ENCODE data around the gene TEKT4. TPM values are rescaled to one million over a fixed set of nuclear protein-coding genes. Genes with fewer than 3 reads are reported as not detected.
"Not testable (repeated sequence)": the region's sequence is repeated elsewhere in the genome, so short reads cannot be mapped to it uniquely, and the experiment has no call there.

The TEKT4 gene, protein sequence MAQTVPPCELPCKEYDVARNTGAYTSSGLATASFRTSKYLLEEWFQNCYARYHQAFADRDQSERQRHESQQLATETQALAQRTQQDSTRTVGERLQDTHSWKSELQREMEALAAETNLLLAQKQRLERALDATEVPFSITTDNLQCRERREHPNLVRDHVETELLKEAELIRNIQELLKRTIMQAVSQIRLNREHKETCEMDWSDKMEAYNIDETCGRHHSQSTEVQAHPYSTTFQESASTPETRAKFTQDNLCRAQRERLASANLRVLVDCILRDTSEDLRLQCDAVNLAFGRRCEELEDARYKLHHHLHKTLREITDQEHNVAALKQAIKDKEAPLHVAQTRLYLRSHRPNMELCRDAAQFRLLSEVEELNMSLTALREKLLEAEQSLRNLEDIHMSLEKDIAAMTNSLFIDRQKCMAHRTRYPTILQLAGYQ
- not detected for total RNA-seq

DNA sequence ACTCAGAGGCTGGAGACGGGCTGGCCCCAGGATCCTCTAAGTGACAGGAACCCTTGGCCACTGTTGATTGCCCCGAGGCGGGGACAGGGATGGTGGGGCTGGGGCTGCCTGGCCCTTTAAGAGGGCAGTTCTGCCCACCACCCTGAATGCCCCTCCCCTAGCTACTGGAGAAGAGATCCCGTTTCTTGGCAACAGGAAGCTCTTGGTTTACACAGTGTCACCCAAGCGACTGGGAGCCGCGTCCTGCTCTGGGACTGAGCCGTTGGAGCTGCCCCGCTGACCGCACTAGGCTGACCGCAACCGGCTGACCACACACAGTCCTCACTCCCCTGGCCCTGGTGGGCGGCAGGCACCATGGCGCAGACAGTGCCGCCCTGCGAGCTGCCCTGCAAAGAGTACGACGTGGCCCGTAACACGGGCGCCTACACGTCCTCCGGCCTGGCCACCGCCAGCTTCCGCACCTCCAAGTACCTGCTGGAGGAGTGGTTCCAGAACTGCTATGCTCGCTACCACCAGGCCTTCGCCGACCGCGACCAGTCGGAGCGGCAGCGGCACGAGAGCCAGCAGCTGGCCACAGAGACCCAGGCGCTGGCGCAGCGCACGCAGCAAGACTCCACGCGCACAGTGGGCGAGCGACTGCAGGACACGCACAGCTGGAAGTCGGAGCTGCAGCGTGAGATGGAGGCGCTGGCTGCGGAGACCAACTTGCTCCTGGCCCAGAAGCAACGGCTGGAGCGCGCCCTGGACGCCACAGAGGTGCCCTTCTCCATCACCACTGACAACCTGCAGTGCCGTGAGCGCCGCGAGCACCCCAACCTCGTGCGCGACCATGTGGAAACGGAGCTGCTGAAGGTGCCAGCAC, at the start of gene TEKT4:
Gene TEKT4, plus strand, starts transcription at position 205 of the 862 bp plus-strand sequence. Its CDS starts 150 bp downstream, at position 355.
- H3K27ac Mint-ChIP-seq = no peak within 1 kb of the TSS
- peak; percentile 32 for DNase-seq

DNA sequence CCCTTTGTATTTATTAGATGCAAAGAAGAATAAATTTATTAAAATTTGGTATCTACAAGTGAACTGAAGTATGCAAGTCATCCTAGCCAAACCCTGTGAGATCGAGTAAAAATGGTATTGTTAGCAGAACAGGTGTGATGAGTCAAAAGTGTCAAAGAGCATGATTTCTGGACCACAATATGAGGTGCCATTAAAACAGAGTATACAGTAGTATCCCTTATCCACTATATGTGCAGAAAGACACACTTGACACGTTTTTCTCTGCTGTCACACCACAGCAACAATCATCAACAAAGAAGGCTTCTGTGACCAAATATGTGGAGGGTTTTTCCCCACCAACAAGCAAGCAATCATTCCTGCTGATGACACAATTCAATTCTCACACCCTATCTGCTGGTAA, 32.0 kb upstream of the TEKT4 start:
- H3K27me3 Mint-ChIP-seq; ATAC-seq (ENCODE audit: low read depth): not testable (repeated sequence)

More for the DNA sequence above, at the start of gene TEKT4:
- no peaks in the 10 kb centered on the region for H3K4me1 Mint-ChIP-seq
- peaks cover 34% of the 10 kb centered on the region for H3K27me3 Mint-ChIP-seq
- H3K36me3 Mint-ChIP-seq = no peaks in the 10 kb centered on the region
- no peaks in the 10 kb centered on the region for H3K9me3 Mint-ChIP-seq
- POLR2A ChIA-PET = no interaction called here
- no peak for ATAC-seq (ENCODE audit: low read depth)
- H3K4me3 Mint-ChIP-seq = no peak within 1 kb of the TSS

DNA sequence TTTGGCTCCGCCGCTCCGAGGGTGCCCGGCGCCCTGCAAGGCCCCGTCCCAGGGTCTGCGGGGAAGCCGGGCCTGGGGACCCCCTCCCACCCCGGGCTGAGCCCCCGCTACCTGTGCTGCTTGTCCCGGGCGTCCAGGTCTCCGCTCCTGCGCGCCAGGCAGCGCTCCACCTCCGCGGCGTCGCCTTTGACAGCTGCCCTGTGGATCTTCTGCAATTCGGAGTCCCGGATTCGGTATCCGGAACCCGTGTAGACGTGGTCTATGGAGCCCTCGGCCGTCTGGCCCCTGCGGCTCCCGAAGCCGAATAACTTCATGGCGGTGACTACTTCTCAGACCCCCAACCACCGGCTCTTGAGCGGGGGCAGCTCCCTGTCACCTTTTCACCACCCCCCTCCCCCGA, 14.4 kb upstream of the TEKT4 start:
- POLR2A ChIA-PET; H3K4me1 Mint-ChIP-seq; H3K36me3 Mint-ChIP-seq; H3K9me3 Mint-ChIP-seq; ATAC-seq (ENCODE audit: low read depth); H3K27ac Mint-ChIP-seq: not testable (repeated sequence)
- Mint-ChIP-seq H3K4me3 (peak overlapping the region; percentile 77), H3K27me3 (peaks cover 37% of the 10 kb centered on the region)
- peak; percentile 25 for DNase-seq

More for the DNA sequence above, 32.0 kb upstream of the TEKT4 start:
- H3K4me1 Mint-ChIP-seq, H3K4me3 Mint-ChIP-seq, DNase-seq, H3K36me3 Mint-ChIP-seq, H3K9me3 Mint-ChIP-seq, POLR2A ChIA-PET, H3K27ac Mint-ChIP-seq: not testable (repeated sequence)

DNA sequence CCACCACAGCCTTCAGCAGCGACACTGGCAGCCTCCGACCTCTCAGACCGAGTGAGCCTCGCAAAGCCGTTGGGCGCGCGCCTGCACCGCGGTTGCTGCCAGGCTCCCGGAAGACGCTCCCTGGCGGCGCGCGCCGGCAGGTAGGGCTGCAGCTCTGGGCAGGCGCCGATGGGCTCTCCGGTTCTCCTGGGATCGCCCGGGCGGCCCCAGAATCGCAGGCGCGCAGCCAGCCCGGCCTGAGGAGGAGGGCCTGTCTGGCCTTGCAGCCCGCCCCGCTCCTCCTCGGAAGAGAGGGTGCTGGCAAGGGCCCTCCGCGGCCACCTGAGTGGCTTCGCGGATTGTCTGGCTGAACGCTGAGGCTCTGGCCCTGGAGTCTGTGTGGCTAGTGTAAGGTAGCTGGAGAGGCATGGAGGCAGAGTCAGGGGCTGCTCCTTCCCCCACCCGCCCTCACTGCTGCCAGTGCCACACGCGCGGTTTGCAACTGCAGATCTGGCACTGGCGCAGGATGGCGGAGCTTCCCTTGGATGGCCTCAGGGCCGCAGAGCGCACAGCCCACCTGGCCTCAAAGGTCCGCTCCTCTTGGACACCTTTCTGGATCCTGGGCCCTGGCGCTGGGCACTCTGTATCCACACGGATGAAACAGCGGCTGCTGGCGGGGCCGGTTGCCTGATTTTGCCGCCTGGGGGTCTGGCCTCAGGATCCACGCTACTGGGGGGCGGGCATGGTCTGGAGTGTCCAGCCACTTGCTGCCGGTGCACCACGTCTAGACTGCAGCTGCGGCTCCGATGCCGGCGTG, 13.7 kb upstream of the TEKT4 start:
- ATAC-seq (ENCODE audit: low read depth); H3K9me3 Mint-ChIP-seq; H3K27ac Mint-ChIP-seq; H3K4me1 Mint-ChIP-seq; POLR2A ChIA-PET; H3K36me3 Mint-ChIP-seq: not testable (repeated sequence)
- Mint-ChIP-seq H3K27me3 (peaks cover 43% of the 10 kb centered on the region), H3K4me3 (peak overlapping the region; percentile 77)
- peak; percentile 60 for DNase-seq

DNA sequence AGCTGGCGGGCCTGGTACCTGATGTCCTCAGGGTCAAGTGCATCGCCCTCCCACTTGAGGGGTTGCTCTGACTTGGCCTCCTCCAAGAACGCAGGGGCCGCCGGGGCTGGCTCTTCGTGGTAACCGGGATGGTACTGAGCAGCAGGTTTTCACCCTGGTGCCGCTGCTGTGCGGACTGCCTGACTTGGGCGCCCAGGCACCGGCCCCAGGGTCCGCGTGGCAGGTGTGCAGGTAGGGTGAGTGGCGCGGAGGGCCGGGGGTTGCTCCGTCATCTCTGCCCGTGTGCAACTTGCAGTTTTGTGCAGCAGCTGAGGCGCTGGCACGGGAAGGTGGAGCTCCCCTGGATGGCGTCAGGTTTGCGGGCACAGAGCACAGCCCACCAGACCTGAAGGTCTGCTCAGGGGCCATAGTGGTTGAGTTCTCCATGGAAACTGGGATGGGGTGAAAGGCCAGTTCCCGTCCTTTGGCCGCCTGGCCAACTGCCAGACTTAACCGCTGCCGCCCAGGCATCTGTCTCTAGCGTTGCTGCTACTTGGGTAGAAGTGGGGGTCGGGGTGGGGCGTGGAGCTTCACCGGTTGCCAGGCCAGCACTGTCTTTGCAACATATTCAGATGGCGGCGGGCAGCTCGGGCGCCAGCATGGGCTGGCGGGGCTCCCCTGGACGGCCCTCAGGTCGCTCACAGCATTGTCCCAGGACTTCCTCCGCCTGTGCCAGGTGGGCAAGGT, 12.9 kb upstream of the TEKT4 start:
- H3K36me3 Mint-ChIP-seq; H3K4me3 Mint-ChIP-seq; H3K9me3 Mint-ChIP-seq; H3K27ac Mint-ChIP-seq; POLR2A ChIA-PET; H3K4me1 Mint-ChIP-seq; DNase-seq; ATAC-seq (ENCODE audit: low read depth): not testable (repeated sequence)
- peaks cover 51% of the 10 kb centered on the region for H3K27me3 Mint-ChIP-seq

DNA sequence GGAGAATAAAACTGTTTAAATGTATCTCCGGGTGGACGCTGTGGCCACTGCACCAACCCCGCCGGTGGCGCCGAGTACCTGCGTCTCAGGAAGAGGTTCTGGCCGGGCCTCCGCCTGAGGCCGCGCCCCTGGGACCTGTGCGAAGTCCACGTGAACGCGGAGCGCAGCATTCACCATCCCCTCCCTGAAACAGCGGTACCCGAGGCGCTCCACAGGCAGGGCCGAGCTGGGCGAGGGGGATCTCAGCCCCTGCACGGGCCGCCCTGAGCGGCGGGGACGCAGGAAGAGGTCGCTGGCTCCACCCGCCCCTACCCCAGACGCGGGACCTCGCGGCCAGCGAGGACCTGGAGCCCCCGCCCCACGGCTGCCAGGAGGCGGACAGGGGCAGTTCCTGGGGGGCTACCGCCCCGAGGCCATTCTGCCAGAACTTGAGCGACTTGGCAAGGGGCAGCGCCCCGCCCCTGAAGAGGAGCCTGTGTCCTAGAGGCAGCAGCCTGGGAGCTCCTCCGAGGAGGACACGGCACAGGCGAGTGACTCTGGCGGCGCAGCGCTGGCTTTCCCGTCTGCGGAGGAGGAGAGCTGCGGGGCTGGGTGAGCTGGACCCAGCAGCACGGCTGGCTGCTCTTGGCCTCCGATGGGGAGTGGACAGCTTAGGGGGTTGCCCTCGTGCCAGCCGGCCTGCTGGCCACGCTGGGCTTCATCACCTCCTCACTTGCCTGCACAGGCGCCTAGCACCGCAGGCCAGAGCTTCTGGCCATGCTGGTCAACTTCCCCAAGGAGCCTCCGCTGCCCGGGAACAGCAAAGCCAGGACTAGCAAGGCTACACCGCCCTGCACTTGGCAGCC, 9.7 kb upstream of the TEKT4 start:
- Mint-ChIP-seq H3K27me3 (peaks cover 66% of the 10 kb centered on the region), H3K4me3 (no peak overlapping the region), H3K9me3 (no peaks in the 10 kb centered on the region), H3K36me3 (no peaks in the 10 kb centered on the region), H3K4me1 (peaks cover 6% of the 10 kb centered on the region), H3K27ac (no peak overlapping the region)
- no peak for ATAC-seq (ENCODE audit: low read depth)
- DNase-seq = peak; percentile 24
- POLR2A ChIA-PET = no interaction called here

DNA sequence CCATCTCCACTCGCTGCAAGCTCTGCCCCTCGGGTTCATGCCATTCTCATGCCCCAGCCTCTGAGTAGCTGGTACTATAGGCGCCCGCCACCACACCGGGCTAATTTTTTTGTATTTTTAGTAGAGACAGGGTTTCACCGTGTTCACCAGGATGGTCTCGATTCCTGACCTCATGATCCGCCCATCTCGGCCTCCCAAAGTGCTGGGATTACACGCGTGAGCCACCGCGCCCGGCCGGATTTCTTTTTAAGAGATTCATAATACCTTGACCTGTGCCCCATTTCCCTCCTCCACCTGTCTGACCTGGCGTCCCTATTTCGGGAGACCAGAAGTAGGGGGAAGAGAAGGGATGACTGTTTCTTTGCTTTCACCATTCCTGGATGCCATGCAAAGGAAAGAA, 8.3 kb upstream of the TEKT4 start:
- peaks cover 74% of the 10 kb centered on the region for H3K27me3 Mint-ChIP-seq
- H3K4me1 Mint-ChIP-seq; POLR2A ChIA-PET; DNase-seq; H3K4me3 Mint-ChIP-seq; H3K27ac Mint-ChIP-seq; H3K9me3 Mint-ChIP-seq; H3K36me3 Mint-ChIP-seq; ATAC-seq (ENCODE audit: low read depth): not testable (repeated sequence)

DNA sequence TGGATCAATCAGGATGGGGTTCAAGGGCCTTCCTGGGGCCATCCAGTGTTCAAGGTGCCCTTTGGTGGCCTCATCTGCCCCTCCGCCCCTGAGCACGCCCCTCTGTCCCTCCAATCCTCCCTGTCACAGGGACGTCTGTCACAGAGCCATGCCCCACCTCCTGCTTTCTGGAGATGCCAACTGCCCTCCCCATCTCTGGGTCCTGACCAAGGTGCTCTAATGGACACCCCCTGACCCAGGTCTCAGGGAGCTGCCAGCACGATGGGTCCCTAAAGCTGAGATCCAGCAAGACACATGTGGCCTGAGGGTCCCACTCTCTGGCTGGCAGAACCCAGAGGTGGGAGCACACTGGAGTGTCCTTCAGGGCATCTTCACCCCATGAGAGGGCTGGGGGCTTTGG, 2.1 kb upstream of the TEKT4 start:
- Mint-ChIP-seq H3K4me1 (no peaks in the 10 kb centered on the region), H3K9me3 (no peaks in the 10 kb centered on the region), H3K27ac (no peak overlapping the region), H3K36me3 (no peaks in the 10 kb centered on the region), H3K27me3 (peaks cover 43% of the 10 kb centered on the region), H3K4me3 (no peak overlapping the region)
- ATAC-seq (ENCODE audit: low read depth) (no peak), DNase-seq (no peak)
- POLR2A ChIA-PET = no interaction called here

DNA sequence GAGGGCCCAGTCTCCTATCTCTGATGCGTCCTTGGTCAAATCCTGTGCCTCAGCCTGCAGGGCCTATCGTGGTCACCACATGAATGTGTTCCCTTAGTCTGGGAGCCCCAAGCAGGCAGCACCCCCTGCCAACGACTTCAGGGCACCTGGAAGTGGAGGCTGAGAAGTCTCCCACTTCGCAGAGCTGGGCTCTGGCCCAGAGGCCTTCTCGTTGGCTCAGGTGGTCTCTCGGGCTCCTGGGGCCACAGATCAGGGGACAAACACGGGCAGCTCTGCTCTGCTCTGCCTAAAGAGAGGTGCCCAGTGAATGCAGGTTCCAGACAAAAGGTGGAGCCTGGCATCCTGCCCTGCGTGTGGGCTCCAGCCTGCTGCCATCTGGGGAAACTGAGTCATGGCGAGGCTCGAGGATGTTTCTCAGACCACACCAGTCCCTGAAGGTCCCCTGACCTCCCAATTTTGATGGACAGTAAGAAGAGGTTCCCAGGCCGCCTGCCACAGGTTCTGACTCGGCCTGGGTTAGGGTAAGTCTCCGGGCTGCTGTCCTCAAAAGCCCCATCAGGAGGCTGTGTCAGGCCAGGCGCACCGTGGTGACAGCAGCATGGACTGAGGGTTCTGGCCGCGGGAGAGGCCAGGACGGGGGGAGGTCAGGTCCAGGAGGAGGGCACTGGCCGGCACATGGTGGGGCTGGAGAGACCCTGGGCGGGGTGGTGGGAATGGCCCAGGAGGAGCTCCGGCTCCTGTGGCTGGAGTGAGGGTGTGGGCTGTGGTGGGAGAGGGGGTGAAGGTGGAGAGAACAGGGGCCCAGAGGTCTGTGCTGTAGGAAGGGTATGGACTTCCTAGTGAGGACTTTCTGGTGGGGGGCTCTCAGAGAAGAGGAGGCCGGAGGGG, 1.4 kb upstream of the TEKT4 start:
- DNase-seq = peak; percentile 19
- Mint-ChIP-seq H3K9me3 (no peaks in the 10 kb centered on the region), H3K4me3 (no peak overlapping the region), H3K27me3 (peaks cover 37% of the 10 kb centered on the region), H3K36me3 (no peaks in the 10 kb centered on the region), H3K4me1 (no peaks in the 10 kb centered on the region), H3K27ac (no peak overlapping the region)
- no peak for ATAC-seq (ENCODE audit: low read depth)
- POLR2A ChIA-PET = no interaction called here

DNA sequence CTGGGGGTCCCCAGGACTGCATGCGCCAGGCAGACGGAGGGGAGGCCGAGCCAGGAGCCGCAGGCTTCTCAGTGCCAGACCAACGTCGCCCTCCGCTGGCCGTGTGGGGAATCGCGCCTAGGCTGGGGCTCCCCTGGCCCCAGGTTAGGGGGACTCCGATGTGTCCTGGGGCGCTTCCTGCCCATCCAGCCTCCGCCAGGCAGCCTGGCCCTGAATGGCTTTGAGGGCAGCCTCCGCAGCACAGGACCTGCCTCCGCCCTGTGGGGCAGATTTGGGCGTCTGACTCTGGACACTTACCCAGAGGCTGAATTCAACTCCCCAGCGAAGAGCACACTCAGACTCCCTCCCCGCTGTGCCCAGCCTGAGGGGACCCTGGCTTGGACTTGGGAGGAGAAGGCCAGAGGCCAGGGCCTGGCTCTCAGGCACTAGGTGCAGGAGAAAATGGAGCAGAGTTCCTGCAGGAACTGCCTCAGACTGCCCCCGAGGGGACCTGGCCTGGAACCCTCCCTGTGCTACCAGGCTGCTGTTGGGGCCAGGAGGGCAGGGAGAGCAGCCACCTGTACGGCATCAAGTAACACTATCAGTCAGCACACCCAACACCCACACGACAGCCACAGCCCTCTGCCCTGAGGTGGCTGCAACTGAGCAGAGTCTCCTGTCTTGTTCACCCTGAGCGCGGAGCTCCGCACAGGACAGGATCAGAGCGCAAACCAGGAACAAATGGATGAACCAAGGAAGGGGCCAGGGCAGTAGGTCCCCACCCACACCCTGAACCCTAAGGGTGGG, 597 bp upstream of the TEKT4 start:
- no peak overlapping the region for H3K4me3 Mint-ChIP-seq
- DNase-seq (peak; percentile 62), ATAC-seq (ENCODE audit: low read depth) (no peak)
- no peaks in the 10 kb centered on the region for H3K4me1 Mint-ChIP-seq
- POLR2A ChIA-PET = no interaction called here
- H3K27me3 Mint-ChIP-seq = peaks cover 36% of the 10 kb centered on the region
- H3K27ac Mint-ChIP-seq = no peak overlapping the region
- no peaks in the 10 kb centered on the region for H3K36me3 Mint-ChIP-seq
- no peaks in the 10 kb centered on the region for H3K9me3 Mint-ChIP-seq

DNA sequence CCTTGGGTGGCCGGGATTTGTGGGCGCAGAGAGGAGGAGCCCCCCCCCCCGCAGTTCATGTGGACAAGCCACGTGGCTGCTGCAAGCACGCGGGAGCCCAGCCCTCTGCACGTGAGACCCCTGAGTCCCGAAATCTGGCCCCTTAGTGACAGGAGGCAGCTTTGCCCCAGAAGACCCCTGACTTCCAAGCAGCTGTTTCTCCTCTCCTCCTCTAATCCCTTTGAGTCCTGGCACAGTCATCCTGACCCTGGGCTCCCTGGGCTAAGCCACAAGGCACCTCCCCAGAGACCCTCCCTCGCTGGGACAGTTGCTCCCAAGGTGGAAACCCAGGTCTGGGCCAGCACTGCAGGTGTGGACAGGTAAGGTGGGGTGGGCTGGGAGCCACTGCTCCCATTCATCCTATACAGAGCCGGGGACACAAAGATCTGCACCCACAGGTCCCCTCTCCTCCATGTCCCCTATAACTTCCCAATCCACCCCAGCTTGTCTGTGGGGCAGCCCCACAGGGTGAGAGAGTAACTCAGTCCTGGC, 923 bp downstream of the TEKT4 start:
- ATAC-seq (ENCODE audit: low read depth) = no peak
- no peak overlapping the region for H3K27ac Mint-ChIP-seq
- H3K27me3 Mint-ChIP-seq = peaks cover 28% of the 10 kb centered on the region
- peak; percentile 20 for DNase-seq
- POLR2A ChIA-PET = no interaction called here
- no peaks in the 10 kb centered on the region for H3K4me1 Mint-ChIP-seq
- H3K36me3 Mint-ChIP-seq = no peaks in the 10 kb centered on the region
- H3K4me3 Mint-ChIP-seq = no peak overlapping the region
- no peaks in the 10 kb centered on the region for H3K9me3 Mint-ChIP-seq
